Measurements from ENCODE around the gene SP5.

DNA sequence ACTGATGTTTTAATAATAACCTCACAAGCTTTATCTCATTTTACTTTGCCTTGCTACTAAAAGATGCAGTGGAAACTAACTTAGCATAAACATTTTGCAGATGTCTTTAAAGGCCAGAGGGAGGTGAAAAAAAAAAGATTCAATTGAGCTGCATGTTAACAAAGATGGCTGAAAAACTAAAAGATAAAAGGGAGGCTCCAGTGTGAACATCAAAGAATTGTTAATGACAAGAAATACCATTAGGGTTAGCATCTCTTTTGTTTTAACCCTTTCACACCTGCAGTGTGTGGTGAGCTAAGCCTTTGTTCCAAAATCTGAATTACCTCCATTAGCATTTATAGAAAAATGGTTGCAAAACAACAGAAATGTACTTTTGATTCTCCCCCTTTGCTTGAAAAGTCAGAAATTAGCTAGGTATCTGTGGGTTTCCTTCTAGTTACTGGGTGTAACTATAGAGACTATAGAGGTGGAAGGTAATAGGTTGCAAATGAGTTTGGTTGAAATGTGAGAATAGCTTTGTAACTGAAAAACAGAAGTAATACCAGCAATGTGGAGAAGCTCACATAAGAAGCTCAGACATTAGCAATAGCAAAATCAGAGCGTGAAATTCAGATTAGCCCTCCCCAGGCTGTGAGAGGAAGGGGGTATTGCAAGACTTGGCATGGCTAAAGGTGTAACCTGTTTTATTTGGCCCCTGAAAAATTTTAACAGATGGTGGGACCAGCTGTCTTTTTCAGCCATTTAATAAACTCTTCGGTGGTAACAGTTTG is 34.8 kb upstream of the SP5 start:
- TF ChIP-seq, protein P1, sequence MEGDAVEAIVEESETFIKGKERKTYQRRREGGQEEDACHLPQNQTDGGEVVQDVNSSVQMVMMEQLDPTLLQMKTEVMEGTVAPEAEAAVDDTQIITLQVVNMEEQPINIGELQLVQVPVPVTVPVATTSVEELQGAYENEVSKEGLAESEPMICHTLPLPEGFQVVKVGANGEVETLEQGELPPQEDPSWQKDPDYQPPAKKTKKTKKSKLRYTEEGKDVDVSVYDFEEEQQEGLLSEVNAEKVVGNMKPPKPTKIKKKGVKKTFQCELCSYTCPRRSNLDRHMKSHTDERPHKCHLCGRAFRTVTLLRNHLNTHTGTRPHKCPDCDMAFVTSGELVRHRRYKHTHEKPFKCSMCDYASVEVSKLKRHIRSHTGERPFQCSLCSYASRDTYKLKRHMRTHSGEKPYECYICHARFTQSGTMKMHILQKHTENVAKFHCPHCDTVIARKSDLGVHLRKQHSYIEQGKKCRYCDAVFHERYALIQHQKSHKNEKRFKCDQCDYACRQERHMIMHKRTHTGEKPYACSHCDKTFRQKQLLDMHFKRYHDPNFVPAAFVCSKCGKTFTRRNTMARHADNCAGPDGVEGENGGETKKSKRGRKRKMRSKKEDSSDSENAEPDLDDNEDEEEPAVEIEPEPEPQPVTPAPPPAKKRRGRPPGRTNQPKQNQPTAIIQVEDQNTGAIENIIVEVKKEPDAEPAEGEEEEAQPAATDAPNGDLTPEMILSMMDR (conservative IDR thresholded peaks at IDR 0.05; ENCODE audit: low read length) = no peak
- no peak for TF ChIP-seq EZH2phosphoT487 (IDR thresholded peaks at IDR 0.05; ENCODE audit: borderline replicate concordance)

Measured in Loucy (cell line).